H1 (cell line): Measurements from ENCODE around the gene FANCD2OS.
"Not testable (repeated sequence)": the region's sequence is repeated elsewhere in the genome, so short reads cannot be mapped to it uniquely, and the experiment has no call there.

ENCODE experiments used
- NANOG ChIP-seq: IDR thresholded peaks from 2 replicates; pipeline ENCODE4 v1.6.1; 2011; ENCODE audit warnings: low read length, low read depth, mild to moderate bottlenecking, inconsistent platforms; ENCODE audit not compliant: insufficient read depth, poor library complexity, severe bottlenecking
- RFX5 ChIP-seq: IDR thresholded peaks from 2 replicates; pipeline ENCODE4 v1.6.1; 2011; ENCODE audit warnings: low read depth, low read length, improper control_type of control experiment, borderline replicate concordance
- TF ChIP-seq, protein P1 (sequence below), 3 experiments: IDR thresholded peaks; 1 replicate in 2 of 3; 2 replicates in 1 of 3; pipeline versions ENCODE4 v1.5.1 to v1.6.1; 2011; ENCODE audit warnings: low read length in 3 of 3, mild to moderate bottlenecking in 3 of 3, inconsistent platforms in 2 of 3, low read depth in 1 of 3, moderate library complexity in 1 of 3; ENCODE audit not compliant: insufficient read depth in 1 of 3; ENCODE audit errors: control extremely low read depth in 1 of 3

GRCh38 chr3:10135872-10136271 is 27.8 kb upstream of the FANCD2OS start:
- TF ChIP-seq, protein P1, sequence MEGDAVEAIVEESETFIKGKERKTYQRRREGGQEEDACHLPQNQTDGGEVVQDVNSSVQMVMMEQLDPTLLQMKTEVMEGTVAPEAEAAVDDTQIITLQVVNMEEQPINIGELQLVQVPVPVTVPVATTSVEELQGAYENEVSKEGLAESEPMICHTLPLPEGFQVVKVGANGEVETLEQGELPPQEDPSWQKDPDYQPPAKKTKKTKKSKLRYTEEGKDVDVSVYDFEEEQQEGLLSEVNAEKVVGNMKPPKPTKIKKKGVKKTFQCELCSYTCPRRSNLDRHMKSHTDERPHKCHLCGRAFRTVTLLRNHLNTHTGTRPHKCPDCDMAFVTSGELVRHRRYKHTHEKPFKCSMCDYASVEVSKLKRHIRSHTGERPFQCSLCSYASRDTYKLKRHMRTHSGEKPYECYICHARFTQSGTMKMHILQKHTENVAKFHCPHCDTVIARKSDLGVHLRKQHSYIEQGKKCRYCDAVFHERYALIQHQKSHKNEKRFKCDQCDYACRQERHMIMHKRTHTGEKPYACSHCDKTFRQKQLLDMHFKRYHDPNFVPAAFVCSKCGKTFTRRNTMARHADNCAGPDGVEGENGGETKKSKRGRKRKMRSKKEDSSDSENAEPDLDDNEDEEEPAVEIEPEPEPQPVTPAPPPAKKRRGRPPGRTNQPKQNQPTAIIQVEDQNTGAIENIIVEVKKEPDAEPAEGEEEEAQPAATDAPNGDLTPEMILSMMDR (IDR thresholded peaks at IDR 0.05; ENCODE audit: control extremely low read depth in 1 of 3, insufficient read depth in 1 of 3, low read depth in 1 of 3, low read length in 3 of 3), result not testable (repeated sequence)
- not testable (repeated sequence) for TF ChIP-seq NANOG, RFX5
